ENCODE measurements around the gene CASZ1.

CASZ1 gene

DNA sequence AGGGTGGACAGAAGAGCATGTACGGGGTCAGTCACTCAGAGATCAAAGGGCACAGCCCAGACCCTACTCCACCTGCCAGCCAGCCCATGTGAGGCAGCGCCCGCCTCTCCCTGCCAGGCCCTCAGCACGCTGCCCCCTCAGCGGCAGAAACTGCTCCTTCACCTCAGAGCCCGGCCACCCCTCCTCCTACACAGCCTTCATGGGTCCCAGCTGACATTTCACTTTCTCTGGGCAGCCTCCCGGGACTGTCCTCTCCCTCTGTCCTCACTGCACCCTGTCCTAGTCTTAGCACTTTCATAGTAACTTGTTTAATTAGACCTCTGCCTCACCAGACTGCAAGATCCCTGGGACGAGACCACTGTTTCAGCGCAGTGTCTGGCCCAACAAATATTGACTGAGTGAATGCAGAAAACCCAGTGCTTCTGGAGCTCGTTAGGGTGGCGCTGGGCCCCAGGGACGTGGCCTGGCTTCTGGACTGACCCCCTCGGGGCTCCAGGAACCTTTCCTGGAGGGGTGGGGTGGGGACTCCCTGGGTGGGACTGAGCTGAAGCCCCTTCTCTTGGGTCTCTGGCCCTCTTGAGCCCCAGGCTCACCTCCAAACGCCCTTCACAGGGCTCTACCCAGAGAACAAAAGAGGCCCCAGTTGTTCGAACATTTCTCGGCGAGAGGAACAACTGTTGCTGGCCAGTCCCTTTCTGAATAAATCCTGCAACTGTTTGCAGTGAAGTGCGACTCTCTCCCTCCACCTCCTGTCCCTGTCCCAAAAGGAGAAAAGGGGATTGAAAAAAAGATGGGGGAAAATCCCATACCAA, 114.9 kb downstream of the CASZ1 start:
- DNase-seq (ENCODE audit: low spot score) (no peak), ATAC-seq (ENCODE audit: low read depth) (no peak)
- no peaks in the 10 kb centered on the region for H3K9me3 ChIP-seq (ENCODE audit: severe bottlenecking)
- no peaks in the 10 kb centered on the region for H3K36me3 ChIP-seq (ENCODE audit: low read depth)
- no peaks in the 10 kb centered on the region for H3K4me1 ChIP-seq (ENCODE audit: insufficient read depth, poor library complexity, severe bottlenecking)
- H3K27me3 ChIP-seq (ENCODE audit: insufficient read depth, poor library complexity, severe bottlenecking), result no peaks in the 10 kb centered on the region
- no peak overlapping the region for H3K4me3 ChIP-seq (ENCODE audit: severe bottlenecking)
- TF ChIP-seq, protein P1, sequence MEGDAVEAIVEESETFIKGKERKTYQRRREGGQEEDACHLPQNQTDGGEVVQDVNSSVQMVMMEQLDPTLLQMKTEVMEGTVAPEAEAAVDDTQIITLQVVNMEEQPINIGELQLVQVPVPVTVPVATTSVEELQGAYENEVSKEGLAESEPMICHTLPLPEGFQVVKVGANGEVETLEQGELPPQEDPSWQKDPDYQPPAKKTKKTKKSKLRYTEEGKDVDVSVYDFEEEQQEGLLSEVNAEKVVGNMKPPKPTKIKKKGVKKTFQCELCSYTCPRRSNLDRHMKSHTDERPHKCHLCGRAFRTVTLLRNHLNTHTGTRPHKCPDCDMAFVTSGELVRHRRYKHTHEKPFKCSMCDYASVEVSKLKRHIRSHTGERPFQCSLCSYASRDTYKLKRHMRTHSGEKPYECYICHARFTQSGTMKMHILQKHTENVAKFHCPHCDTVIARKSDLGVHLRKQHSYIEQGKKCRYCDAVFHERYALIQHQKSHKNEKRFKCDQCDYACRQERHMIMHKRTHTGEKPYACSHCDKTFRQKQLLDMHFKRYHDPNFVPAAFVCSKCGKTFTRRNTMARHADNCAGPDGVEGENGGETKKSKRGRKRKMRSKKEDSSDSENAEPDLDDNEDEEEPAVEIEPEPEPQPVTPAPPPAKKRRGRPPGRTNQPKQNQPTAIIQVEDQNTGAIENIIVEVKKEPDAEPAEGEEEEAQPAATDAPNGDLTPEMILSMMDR (IDR thresholded peaks at IDR 0.05; ENCODE audit: poor library complexity, severe bottlenecking), result no peak
- no peak overlapping the region for H3K27ac ChIP-seq (ENCODE audit: poor library complexity, severe bottlenecking)

DNA sequence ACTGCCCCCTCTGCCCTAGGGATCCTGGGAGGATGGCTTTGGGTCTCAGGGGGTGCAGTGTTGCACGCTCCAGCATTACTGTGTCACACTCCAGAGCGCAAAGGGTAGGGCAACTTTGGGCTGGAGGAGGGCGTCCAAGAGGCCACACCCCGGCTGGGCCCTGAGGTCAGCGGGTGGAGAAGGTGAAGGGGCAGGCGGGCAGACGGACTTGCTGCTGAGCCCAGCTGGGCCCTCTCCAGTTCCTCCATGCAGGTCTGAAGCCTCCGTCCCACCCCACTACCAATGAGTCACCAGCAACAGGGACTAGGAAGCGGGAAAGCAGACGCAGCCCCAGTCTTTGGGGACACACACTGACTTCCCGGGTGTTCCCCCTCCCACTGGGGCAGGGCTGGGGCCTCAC, 116.0 kb downstream of the CASZ1 start:
- DNase-seq (ENCODE audit: low spot score), result no peak
- no peaks in the 10 kb centered on the region for H3K9me3 ChIP-seq (ENCODE audit: severe bottlenecking)
- no peak for ATAC-seq (ENCODE audit: low read depth)
- H3K36me3 ChIP-seq (ENCODE audit: low read depth), result no peaks in the 10 kb centered on the region
- H3K4me1 ChIP-seq (ENCODE audit: insufficient read depth, poor library complexity, severe bottlenecking), result no peaks in the 10 kb centered on the region
- TF ChIP-seq, protein P1 (IDR thresholded peaks at IDR 0.05; ENCODE audit: poor library complexity, severe bottlenecking), result no peak
- no peaks in the 10 kb centered on the region for H3K27me3 ChIP-seq (ENCODE audit: insufficient read depth, poor library complexity, severe bottlenecking)
- H3K4me3 ChIP-seq (ENCODE audit: severe bottlenecking), result no peak overlapping the region
- no peak overlapping the region for H3K27ac ChIP-seq (ENCODE audit: poor library complexity, severe bottlenecking)

DNA sequence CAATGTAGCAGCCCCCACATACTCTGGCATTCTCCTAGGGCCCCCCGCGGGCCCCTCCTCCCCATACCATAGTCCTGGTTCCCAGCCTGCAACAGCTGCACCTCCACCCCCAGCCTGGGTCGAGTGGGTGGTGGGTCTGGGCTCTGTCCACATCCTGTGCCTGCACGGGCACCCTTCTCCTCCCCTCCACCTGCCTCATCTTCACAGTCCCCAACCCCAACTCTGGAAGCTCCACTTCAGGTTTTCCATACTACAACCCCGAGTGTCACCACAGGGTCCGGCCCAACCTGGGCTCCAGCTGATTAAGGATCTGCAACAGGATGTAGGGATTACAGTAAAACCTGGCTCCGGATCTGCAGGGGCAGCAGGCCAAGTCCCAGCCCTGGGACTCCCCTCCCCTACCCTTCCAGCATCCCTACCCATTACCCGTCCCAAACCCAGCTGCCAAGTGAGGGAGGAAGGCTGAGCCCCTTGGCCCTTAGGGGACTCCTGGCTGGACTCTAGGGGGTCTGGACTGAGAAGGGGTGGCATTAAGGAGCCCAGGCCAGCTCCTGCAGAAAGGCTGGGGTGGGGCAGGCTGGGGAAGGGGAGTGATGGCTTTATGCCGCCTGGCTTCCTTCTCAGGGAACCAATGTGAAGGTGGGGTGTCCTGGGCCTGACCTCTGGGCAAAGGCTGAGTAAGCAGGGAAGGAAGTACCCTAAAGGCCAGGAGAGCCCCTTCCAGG, 116.8 kb downstream of the CASZ1 start:
- TF ChIP-seq, protein P1 (IDR thresholded peaks at IDR 0.05; ENCODE audit: poor library complexity, severe bottlenecking), result no peak
- Histone ChIP-seq H3K9me3 (ENCODE audit: severe bottlenecking) (no peaks in the 10 kb centered on the region), H3K4me1 (ENCODE audit: insufficient read depth, poor library complexity, severe bottlenecking) (no peaks in the 10 kb centered on the region), H3K4me3 (ENCODE audit: severe bottlenecking) (no peak overlapping the region), H3K36me3 (ENCODE audit: low read depth) (no peaks in the 10 kb centered on the region), H3K27me3 (ENCODE audit: insufficient read depth, poor library complexity, severe bottlenecking) (no peaks in the 10 kb centered on the region), H3K27ac (ENCODE audit: poor library complexity, severe bottlenecking) (no peak overlapping the region)
- peak; percentile 65 for ATAC-seq (ENCODE audit: low read depth)
- DNase-seq (ENCODE audit: low spot score), result no peak

DNA sequence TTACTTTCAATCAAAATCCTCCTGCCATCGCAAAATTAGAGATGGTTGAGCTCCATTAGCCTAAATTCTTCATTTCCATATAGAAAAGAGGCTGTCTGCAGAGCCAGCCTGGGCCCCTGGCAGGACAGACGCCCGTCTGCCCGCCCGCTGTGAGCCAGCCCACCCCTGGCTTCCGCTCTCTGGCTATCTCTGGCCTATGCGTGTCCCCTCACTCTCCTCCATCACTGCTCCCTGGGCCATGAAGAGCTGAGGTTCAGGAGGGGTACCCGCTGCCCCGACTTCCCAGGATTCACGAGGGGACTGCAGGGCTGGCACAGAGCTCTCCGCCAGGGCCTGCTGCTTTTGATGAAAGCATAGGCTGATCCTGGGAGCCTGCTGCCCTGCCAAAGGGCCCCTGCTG, 117.6 kb downstream of the CASZ1 start:
- H3K27ac ChIP-seq (ENCODE audit: poor library complexity, severe bottlenecking), result no peak overlapping the region
- no peak overlapping the region for H3K4me3 ChIP-seq (ENCODE audit: severe bottlenecking)
- no peaks in the 10 kb centered on the region for H3K36me3 ChIP-seq (ENCODE audit: low read depth)
- H3K9me3 ChIP-seq (ENCODE audit: severe bottlenecking), result no peaks in the 10 kb centered on the region
- DNase-seq (ENCODE audit: low spot score), result no peak
- no peaks in the 10 kb centered on the region for H3K27me3 ChIP-seq (ENCODE audit: insufficient read depth, poor library complexity, severe bottlenecking)
- H3K4me1 ChIP-seq (ENCODE audit: insufficient read depth, poor library complexity, severe bottlenecking), result no peaks in the 10 kb centered on the region
- ATAC-seq (ENCODE audit: low read depth), result no peak
- TF ChIP-seq, protein P1 (IDR thresholded peaks at IDR 0.05; ENCODE audit: poor library complexity, severe bottlenecking), result no peak

DNA sequence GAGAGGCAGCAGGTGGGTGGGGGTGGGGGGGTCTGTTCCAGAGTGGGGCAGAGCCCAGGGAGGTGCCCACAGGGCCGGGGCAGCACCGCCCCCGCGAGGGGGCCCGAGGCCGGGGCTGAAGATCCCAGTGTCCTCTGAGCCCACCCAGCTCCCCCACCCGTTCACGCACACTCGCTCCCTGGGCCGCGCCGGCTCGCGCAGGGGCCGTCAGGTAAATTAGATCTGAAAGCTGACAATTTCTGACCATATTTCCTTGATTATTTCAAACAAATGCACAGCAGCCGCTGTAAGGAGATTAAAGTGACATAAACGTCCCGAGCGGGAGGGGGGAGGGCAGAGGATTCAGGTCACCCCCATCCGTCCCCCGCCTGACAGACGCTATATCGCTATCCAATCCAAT, 118.0 kb downstream of the CASZ1 start:
- H3K27ac ChIP-seq (ENCODE audit: poor library complexity, severe bottlenecking), result no peak overlapping the region
- ATAC-seq (ENCODE audit: low read depth), result no peak
- DNase-seq (ENCODE audit: low spot score), result no peak
- TF ChIP-seq, protein P1 (IDR thresholded peaks at IDR 0.05; ENCODE audit: poor library complexity, severe bottlenecking), result no peak
- H3K27me3 ChIP-seq (ENCODE audit: insufficient read depth, poor library complexity, severe bottlenecking), result no peaks in the 10 kb centered on the region
- H3K36me3 ChIP-seq (ENCODE audit: low read depth), result no peaks in the 10 kb centered on the region
- H3K4me1 ChIP-seq (ENCODE audit: insufficient read depth, poor library complexity, severe bottlenecking), result no peaks in the 10 kb centered on the region
- no peak overlapping the region for H3K4me3 ChIP-seq (ENCODE audit: severe bottlenecking)
- H3K9me3 ChIP-seq (ENCODE audit: severe bottlenecking), result no peaks in the 10 kb centered on the region
